GM12801 (cell line): ENCODE measurements around the gene RABGGTA.

ENCODE experiments used
- TF ChIP-seq, protein P1 (sequence below): IDR thresholded peaks from one replicate; pipeline ENCODE4 v1.5.1; 2011; ENCODE audit warnings: control low read depth; ENCODE audit not compliant: insufficient read length; ENCODE audit errors: extremely low read depth

The RABGGTA gene

DNA sequence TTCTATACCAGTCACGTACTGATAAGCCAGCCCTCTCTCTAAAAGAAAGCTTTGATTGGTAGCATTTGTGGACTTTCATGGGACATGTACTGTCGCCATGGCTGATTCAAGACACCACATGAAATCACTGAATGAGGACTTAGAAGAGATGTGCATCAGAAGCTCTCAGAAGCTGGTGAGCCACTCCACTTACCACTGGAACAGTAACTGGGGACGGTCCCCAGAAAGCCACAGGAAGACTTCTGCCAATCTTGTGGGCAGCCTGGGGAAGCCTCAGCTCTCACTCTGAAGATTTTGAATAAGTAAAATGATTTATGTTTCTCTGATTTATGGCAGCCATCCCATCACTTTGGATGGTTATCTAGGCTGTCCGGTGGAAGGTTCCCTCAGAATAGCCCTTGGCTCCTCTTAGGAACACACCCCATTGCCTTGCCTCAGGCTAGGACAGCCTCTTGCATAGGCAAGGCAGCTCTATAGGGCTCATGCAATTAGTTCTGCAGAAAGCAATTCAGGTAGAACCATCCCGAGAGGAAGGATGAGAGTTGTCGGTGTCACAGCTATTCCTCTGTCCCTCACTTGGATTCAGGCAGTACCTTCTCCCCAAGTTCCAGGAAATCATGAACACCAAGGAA is 18.4 kb upstream of the RABGGTA start:
- TF ChIP-seq, protein P1, sequence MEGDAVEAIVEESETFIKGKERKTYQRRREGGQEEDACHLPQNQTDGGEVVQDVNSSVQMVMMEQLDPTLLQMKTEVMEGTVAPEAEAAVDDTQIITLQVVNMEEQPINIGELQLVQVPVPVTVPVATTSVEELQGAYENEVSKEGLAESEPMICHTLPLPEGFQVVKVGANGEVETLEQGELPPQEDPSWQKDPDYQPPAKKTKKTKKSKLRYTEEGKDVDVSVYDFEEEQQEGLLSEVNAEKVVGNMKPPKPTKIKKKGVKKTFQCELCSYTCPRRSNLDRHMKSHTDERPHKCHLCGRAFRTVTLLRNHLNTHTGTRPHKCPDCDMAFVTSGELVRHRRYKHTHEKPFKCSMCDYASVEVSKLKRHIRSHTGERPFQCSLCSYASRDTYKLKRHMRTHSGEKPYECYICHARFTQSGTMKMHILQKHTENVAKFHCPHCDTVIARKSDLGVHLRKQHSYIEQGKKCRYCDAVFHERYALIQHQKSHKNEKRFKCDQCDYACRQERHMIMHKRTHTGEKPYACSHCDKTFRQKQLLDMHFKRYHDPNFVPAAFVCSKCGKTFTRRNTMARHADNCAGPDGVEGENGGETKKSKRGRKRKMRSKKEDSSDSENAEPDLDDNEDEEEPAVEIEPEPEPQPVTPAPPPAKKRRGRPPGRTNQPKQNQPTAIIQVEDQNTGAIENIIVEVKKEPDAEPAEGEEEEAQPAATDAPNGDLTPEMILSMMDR: no peak

DNA sequence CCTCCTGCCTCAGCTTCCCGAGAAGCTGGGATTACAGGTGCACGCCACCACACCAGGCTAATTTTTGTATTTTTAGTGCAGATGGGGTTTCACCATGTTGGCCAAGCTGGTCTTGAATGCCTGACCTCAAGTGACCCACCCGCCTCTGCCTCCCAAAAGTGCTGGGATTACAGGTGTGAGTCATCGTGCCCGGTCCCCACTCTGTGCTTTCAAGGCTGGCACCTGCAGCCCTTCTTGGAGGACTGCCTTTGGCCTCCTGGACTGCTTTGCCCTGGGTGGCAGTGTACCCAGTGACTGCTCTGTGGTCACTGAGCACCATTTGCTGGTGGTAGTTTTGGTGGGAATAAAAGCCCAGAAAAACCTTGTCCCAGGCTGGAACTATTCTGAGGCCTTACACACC is 15.6 kb upstream of the RABGGTA start:
- TF ChIP-seq, protein P1: no peak

DNA sequence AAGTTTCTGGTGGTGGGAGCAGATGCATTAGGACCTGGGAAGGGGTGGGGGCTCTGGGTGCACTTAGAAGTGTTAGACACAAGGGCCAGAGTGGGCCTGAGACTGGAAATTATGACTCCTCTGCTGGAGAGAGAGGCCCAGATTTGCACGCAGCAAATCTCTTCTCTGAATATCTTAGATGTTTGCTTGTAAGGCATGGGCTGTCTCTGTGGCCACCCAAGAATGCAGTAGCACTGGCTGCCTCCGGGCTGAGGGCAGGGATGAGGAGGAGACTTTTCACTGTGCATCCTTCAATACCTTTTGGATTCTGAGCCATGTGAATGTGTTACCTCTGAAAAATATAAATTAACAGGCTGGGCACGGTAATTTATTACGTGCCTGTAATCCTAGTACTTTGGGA is 14.0 kb upstream of the RABGGTA start:
- TF ChIP-seq, protein P1: no peak

DNA sequence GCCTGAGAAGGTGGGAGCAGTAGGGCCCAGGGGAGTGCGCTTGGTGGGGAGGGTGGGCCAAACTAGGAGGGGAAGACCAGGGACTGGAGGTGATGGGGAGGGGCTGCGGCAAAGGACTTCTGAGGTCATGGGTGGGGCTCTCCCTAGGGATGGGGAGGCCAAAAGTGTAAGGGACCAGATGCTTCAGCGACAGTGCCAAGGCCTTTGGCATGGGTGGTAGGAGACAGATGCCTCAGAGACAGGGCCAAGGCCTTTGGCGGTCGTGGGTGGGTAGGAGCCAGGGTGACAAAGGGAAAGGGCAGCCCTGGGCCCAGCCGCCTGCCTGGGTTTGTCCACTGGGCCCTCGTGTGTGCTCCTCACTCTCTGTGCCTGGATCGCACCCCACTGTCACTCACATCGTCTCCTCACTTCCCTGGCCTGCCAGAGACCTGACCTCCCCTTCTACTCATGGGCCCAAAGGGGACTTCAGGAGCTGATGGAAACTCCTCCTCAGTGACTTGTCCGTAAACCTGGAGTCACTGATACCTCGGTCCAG is 13.2 kb upstream of the RABGGTA start:
- TF ChIP-seq, protein P1: no peak

DNA sequence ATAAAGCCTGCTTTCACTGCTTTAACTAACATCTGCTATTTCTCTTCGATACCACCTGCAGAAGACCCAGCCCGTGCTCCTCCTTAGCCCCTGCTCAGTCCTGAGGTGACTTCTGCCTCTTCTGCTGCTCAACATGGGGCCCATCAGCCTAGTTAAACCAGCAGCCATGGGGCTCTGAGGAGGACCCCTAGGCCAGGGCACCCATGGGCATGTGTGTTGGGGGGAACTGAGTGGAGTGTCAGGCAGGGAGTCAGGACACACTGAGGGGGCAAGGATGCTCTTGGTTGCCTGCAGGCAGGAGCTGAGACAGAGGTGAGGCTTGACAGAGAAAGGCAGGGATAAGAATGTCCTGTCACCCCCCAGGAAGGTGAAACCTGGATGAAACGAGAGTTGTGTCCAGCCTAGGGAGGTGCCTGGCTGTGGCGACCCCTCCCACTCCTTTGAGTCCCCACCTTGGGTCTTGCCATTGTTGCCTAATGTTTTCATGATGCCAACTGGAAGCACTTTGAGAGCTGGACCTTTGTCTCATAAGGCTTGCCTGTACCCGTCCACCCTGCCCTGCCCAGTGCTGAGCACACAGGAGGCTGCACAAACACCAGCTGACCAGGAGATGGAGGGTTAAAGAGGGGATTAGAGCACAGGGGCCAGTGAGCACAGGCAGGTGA is 12.5 kb upstream of the RABGGTA start:
- TF ChIP-seq, protein P1: no peak

DNA sequence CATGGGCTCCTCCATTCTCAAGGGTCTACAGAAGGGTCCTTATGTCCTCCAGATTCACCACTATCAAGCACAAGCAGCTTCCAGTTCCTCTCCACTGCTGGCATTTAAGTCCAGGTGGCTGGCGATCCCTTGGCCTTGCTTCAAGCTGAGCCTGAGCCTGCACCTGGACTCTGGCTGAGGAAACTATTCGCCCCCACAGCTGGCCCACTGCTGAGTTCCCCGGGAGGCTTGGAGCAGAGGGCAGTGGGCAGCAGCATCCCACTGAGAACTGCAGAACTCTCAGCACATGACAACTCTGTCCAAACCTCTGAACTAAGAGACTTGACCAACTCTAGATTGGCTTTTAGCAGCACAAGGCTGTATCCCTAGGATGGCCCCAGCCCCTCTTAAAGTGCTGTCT is 11.3 kb upstream of the RABGGTA start:
- TF ChIP-seq, protein P1: no peak

DNA sequence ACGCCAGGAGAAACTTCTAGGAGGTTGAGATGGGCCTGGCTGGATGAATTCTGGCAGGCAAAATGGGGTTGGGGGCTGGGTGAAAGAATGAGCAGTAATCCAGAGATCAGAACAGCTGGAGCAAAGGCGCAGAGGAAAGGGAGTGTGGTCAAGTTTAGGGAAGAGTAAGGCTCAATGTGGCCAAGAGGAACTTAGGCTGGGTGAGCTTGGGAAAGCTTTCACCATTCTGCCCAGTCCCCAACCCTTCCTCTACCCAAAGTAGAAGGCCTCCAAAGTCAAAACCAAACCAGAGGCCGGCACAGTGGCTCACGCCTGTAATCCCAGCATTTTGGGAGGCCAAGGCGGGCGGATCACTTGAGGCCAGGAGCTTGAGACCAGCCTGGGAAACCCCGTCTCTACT is 10.2 kb upstream of the RABGGTA start:
- TF ChIP-seq, protein P1: no peak
